Mesenteric fat pad (tissue), 1 donor: Measurements from ENCODE around the gene PGRMC2. TPM values are rescaled to one million over a fixed set of nuclear protein-coding genes. Genes with fewer than 3 reads are reported as not detected.

Experiments used
- DNase-seq: peaks from one replicate; pipeline ENCODE4 v3.0.0-alpha.2; 2020; ENCODE audit warnings: low spot score
- long read RNA-seq: library from polyadenylated mRNA; unstranded; transcript quantifications from one replicate; pipeline ENCODE4 v2.0.0, GENCODE V29; 2020
- total RNA-seq: library from RNA; stranded (reverse); fragmentation: NEBNext Ultra II Directional; extraction: Animal tissue kit (Norgen Biotek cat#: 25700); gene quantifications from one replicate; pipeline ENCODE4 v1.2.1, GENCODE V29; 2021
- donor health status: DM: yes; HTN: yes; CAD: no.

Gene PGRMC2, protein sequence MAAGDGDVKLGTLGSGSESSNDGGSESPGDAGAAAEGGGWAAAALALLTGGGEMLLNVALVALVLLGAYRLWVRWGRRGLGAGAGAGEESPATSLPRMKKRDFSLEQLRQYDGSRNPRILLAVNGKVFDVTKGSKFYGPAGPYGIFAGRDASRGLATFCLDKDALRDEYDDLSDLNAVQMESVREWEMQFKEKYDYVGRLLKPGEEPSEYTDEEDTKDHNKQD
- 175 TPM for total RNA-seq
- long read RNA-seq, transcript PGRMC2-203 (3 exons, 818 nt), result minor isoform, 5 of 33 reads
- long read RNA-seq, transcript PGRMC2-208 (3 exons, 3,783 nt), result major isoform, 17 of 33 reads
- long read RNA-seq, partial matches to known transcripts, result 0 of 33 reads
- long read RNA-seq, other reads (novel, unspliced or antisense), result 6 of 33 reads

DNA sequence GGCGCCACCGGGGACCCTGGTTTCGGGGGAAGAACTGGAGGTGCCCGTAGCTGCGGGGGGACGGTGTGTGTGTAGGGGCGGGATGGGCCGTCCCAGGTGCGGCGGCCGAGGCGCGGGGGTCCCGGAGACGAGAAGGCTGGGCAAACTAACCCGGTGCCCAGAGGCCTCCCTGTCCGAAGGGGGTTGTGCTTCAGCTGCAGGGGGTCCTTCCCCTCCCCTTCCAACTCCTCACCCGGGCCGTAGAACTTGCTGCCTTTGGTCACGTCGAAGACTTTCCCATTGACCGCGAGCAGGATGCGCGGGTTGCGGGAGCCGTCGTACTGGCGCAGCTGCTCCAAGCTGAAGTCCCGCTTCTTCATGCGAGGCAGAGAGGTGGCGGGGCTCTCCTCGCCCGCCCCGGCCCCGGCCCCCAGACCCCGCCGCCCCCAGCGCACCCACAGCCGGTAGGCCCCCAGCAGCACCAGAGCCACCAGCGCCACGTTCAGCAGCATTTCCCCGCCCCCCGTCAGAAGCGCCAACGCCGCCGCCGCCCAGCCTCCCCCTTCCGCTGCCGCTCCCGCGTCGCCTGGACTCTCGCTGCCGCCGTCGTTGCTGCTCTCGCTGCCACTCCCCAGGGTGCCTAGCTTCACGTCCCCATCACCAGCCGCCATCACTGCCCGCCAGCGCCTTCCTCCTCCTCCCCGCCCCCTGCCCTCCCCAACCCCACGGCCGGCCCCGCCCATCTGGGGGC, at the start of gene PGRMC2:
Gene PGRMC2, minus strand, starts transcription at position 673 of the 730 bp plus-strand sequence. Its CDS starts 23 bp downstream, at position 650.
- no peak for DNase-seq

DNA sequence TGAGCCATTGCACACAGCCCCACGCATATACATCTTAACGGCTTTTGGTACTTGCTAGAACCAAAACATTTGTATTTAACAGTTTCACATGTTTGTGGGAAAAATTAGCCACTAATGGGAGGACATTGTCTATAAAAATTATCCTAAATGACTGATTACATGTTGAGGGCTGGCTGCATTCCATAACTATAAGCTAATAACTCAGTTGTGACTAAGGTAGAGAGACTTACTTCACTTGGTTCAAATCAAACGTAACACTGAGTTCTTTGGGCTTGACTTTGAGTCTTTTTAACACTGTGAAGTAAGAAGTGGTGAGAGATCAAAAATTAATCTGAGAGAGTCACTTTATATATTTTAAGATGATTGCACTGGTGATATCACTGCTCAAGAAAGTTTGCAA, 47.9 kb upstream of the PGRMC2 start:
- DNase-seq, result no peak

DNA sequence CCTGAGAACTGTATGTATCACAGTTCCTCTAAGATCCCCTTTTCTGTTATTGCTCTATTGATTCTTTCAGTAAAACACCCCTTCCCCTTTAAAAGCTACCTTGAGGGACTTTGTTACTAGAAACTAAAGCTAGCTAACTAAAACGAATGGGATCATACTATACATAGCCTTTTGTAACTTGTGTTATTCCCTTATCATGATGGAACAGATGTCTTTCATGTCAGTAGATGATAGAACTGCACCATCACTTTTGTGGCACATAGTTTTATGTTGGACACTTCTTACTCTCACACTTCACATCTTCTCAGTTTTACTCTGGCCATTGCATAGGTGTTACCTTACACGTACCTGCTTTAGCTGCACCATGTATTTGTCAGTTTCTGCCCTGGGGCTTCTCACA, 46.6 kb upstream of the PGRMC2 start:
- no peak for DNase-seq

- DNase-seq, result no peak
Observed at GRCh38 chr4:128333309-128334018, 45.9 kb upstream of the PGRMC2 start.

- no peak for DNase-seq
Observed at GRCh38 chr4:128332081-128332480, 44.5 kb upstream of the PGRMC2 start.

DNA sequence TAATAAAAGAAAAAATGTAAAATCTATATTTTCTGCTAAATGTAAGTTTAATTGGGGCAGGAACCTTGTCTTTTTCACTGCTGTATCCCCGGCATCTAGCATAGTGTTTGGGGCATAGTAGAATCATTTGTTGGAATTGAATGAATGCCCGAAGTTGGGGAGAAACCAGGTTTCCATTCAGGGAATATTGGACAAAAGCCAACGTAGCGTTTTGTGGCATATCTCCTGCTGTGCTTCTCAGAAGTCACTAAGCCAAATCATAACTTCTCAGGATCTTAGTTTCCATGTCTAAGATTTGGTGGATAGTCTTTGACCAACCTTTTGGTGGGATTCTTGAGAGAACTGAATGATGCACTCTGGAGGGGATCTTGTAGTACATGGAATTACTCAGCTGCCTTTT, 42.0 kb upstream of the PGRMC2 start:
- no peak for DNase-seq

DNA sequence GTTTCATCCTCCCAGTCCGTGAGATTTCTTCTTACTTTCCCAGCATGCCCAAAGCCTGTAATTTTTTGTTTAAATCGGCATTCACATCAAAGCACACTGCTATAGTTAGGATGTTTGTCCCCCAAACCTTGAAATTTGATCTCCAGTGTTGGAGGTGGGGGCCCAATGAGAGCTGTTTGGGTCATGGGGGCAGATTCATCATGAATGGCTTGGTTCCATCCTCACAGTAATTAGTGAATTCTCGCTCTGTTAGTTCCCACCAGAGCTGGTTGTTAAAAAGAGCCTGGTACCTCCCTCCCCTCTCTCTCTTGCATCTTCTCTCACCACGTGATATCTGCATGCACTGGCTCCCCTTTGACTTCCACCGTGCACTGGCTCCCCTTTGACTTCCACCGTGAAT, 40.5 kb upstream of the PGRMC2 start:
- DNase-seq, result no peak

DNA sequence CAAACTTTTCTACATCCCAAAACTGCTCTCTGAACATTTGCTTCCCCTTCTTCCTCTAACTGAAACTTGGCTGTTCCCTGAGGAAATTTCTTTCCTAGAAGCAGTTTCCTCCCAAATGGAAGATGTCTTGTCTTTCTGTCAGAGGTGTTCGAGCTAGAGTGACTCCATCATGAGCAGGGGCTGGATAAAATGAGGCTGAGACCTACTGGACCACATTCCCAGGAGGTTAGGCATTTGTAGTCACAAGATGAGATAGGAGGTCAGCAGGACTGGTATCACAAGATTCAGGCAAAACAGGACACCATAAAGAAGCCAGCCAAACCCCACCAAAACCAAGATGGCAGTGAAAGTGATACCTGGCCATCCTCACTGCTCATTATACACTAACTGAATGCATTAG, 35.8 kb upstream of the PGRMC2 start:
- DNase-seq, result no peak

- DNase-seq, result no peak
Observed at GRCh38 chr4:128322986-128323385, 35.4 kb upstream of the PGRMC2 start.

GRCh38 chr4:128322311-128322710, 34.7 kb upstream of the PGRMC2 start:
- no peak for DNase-seq

DNA sequence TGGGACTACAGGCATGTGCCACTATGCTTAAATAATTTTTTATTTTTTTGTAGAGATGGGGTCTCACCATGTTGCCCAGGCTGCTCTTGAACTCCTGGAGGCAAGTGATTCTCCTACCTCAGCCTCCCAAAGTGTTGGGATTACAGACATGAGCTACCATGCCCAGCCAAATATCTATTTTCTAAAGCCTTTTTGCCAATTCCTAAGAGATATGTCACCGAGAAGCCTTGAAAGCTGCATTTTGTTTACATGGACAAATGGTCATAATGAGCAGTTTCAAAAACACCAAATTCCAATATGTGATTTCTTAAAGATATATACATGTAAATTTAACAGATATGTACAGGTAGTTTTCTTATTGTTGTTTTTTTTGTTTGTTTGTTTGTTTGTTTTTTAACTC, 33.0 kb upstream of the PGRMC2 start:
- no peak for DNase-seq

GRCh38 chr4:128315756-128316520, 28.3 kb upstream of the PGRMC2 start:
- DNase-seq, result no peak

GRCh38 chr4:128311659-128312403, 24.2 kb upstream of the PGRMC2 start:
- no peak for DNase-seq

DNA sequence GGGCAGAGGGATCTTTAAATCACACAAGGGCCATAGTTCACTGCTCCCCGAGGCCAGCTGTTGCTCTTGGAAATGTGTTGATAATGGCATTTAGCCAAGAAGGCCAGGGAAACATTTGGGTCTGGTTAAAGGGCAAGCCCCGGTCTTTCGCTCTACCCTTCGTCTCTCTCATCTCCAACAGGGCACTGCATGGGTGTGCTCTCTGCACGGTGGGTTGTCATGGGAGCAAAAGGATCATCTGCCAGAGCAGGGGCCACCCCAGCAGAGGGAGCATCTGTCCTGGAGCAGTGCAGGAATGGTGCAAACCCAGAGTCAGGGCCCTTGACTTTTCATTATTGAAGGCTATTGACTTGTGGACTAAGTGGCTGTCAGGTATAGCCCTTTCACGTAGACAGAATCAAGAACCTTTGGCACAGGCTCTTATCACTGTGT, 22.7 kb upstream of the PGRMC2 start:
- no peak for DNase-seq

GRCh38 chr4:128309585-128309984, 22.0 kb upstream of the PGRMC2 start:
- no peak for DNase-seq

DNA sequence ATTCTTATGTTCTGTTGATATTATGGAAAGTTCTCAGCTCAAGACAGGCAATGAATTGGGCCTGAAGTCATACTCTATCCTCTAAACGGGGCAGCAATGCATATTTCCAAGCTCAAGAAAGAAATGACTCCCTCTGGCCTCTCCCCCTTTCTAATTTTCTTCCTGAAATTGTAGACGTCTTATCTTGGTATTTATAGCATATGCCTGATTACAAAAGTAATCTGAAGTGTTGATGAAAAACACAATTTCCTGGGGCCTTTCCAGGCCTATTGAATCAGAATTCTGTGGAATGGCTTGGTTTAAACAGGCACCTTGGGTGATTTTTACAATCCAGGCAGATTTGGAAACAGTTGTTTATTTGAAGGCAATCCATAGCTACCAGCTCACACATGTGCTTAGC, 21.4 kb upstream of the PGRMC2 start:
- no peak for DNase-seq

DNA sequence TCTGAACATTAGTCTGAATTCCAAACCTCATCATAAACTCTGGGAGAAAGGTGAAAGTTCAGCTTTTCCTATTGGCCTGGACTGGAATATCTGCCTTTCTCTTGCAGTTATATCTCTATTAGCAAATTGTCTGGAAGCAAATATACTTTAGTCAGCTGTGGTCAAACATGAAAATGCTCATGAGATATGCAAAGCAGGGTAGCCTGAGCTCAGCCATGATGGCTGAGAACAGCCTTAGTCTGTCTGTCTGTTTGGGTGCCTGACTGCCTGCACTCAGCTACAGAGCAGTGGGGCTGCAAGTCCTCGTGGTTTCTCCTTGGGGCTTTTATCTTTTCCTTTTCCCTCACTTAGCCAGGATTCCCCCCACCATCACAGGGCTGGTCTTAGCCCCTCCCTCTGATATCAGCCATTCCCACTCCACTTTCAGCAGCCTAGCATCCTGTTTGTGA, 19.5 kb upstream of the PGRMC2 start:
- DNase-seq, result no peak

GRCh38 chr4:128305942-128306341, 18.3 kb upstream of the PGRMC2 start:
- no peak for DNase-seq

- DNase-seq, result no peak
Observed at GRCh38 chr4:128303986-128304385, 16.4 kb upstream of the PGRMC2 start.

- DNase-seq, result no peak
Observed at GRCh38 chr4:128303405-128303785, 15.8 kb upstream of the PGRMC2 start.
